ENCODE data around the gene RSPO1. TPM values are rescaled to one million over a fixed set of nuclear protein-coding genes. Genes with fewer than 3 reads are reported as not detected.

The RSPO1 gene
- total and polyA plus RNA-seq, 2 of the 4 experiments (the other 2 are of a cell fraction), result not detected

DNA sequence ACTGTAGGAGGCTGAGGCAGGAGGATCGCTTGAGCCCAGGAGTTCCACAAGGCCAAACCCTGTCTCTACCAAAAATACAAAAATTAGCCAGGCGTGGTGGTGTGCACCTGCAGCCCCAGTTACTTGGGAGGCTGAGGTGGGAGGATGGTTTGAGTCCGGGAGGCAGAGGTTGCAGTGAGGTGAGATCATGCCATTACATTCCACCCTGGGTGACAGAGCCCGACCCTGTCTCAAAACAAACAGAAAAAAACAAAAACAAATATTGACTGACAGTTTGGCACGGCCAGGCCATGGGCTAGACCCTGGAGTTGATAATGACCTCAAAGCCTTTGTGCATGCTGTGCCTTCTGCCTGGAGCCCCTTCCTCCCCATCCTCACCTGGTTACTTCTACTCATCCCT is 19.2 kb upstream of the RSPO1 start:
- ChIA-PET CTCF (no interaction called here), POLR2A (ENCODE audit: unreplicated experiment) (no interaction called here)
- no peak overlapping the region for H3K4me2 ChIP-seq (ENCODE audit: low read depth, low read length)
- no peak overlapping the region for H2BK20ac ChIP-seq (ENCODE audit: low read depth, low read length)
- TF ChIP-seq NFE2L2 (IDR thresholded peaks at IDR 0.05; ENCODE audit: low read depth, low read length), result no peak
- TF ChIP-seq, protein P1, sequence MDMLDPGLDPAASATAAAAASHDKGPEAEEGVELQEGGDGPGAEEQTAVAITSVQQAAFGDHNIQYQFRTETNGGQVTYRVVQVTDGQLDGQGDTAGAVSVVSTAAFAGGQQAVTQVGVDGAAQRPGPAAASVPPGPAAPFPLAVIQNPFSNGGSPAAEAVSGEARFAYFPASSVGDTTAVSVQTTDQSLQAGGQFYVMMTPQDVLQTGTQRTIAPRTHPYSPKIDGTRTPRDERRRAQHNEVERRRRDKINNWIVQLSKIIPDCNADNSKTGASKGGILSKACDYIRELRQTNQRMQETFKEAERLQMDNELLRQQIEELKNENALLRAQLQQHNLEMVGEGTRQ (IDR thresholded peaks at IDR 0.05; ENCODE audit: low read depth, low read length), result no peak
- no peak for TF ChIP-seq SMC3 (IDR thresholded peaks at IDR 0.05; ENCODE audit: low read depth, low read length)
- no peak for TF ChIP-seq FOS (IDR thresholded peaks at IDR 0.05; ENCODE audit: low read depth, low read length)
- no peak for TF ChIP-seq CEBPB (IDR thresholded peaks at IDR 0.05; ENCODE audit: low read depth, low read length)
- TF ChIP-seq MAZ (IDR thresholded peaks at IDR 0.05; ENCODE audit: borderline replicate concordance, low read depth, low read length), result no peak
- no peak for TF ChIP-seq RFX5 (IDR thresholded peaks at IDR 0.05; ENCODE audit: low read depth, low read length)
- no peak for TF ChIP-seq RCOR1 (IDR thresholded peaks at IDR 0.05; ENCODE audit: insufficient replicate concordance, low read length)
- TF ChIP-seq BHLHE40 (IDR thresholded peaks at IDR 0.05; ENCODE audit: low read depth, low read length), result no peak
- TF ChIP-seq POLR2A (IDR thresholded peaks at IDR 0.05; ENCODE audit: low read depth, low read length), result no peak
- no peak for TF ChIP-seq MAFK (IDR thresholded peaks at IDR 0.05; ENCODE audit: low read depth, low read length)
- TF ChIP-seq MXI1 (IDR thresholded peaks at IDR 0.05; ENCODE audit: borderline replicate concordance, low read depth, low read length), result no peak
- TF ChIP-seq, protein P2, sequence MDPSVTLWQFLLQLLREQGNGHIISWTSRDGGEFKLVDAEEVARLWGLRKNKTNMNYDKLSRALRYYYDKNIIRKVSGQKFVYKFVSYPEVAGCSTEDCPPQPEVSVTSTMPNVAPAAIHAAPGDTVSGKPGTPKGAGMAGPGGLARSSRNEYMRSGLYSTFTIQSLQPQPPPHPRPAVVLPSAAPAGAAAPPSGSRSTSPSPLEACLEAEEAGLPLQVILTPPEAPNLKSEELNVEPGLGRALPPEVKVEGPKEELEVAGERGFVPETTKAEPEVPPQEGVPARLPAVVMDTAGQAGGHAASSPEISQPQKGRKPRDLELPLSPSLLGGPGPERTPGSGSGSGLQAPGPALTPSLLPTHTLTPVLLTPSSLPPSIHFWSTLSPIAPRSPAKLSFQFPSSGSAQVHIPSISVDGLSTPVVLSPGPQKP (IDR thresholded peaks at IDR 0.05; ENCODE audit: borderline replicate concordance, low read depth, low read length), result no peak
- TF ChIP-seq, protein P3, sequence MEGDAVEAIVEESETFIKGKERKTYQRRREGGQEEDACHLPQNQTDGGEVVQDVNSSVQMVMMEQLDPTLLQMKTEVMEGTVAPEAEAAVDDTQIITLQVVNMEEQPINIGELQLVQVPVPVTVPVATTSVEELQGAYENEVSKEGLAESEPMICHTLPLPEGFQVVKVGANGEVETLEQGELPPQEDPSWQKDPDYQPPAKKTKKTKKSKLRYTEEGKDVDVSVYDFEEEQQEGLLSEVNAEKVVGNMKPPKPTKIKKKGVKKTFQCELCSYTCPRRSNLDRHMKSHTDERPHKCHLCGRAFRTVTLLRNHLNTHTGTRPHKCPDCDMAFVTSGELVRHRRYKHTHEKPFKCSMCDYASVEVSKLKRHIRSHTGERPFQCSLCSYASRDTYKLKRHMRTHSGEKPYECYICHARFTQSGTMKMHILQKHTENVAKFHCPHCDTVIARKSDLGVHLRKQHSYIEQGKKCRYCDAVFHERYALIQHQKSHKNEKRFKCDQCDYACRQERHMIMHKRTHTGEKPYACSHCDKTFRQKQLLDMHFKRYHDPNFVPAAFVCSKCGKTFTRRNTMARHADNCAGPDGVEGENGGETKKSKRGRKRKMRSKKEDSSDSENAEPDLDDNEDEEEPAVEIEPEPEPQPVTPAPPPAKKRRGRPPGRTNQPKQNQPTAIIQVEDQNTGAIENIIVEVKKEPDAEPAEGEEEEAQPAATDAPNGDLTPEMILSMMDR (conservative IDR thresholded peaks at IDR 0.05; ENCODE audit: low read depth, low read length), result no peak
- H2BK120ac ChIP-seq (ENCODE audit: low read depth, low read length), result no peak overlapping the region
- H3K79me1 ChIP-seq (ENCODE audit: low read depth in 1 of 2, low read length in 2 of 2), result no peaks in the 10 kb centered on the region
- no peak overlapping the region for H2BK15ac ChIP-seq (ENCODE audit: low read depth, low read length)
- H2AK9ac ChIP-seq (replicated peaks; ENCODE audit: low read depth, low read length, poor library complexity), result no peak overlapping the region
- no peak overlapping the region for H4K5ac ChIP-seq (ENCODE audit: low read depth, low read length)
- no peaks in the 10 kb centered on the region for H3K9me1 ChIP-seq (ENCODE audit: insufficient read depth, low read length)
- WGBS, 2 experiments (ENCODE audit: extremely low coverage in 2 of 2, insufficient read length in 1 of 2), result no CpG with 5 or more reads among the region's 5 CpGs
- H3K14ac ChIP-seq (replicated peaks; ENCODE audit: low read depth, low read length), result no peak overlapping the region
- no peaks in the 10 kb centered on the region for H4K20me1 ChIP-seq (ENCODE audit: insufficient read depth, low read length)
- no peak overlapping the region for H3K18ac ChIP-seq (ENCODE audit: low read depth, low read length)
- peaks cover 21% of the 10 kb centered on the region; the same call in 1 of the 2 replicates for H3K27me3 ChIP-seq (ENCODE audit: control insufficient read depth, insufficient read depth, low read length)
- dilution Hi-C loops (cut with HindIII; ENCODE audit: low sequenced_read_pairs, unreplicated experiment), result no loop called here
- DNase-seq, result no peak
- H2AK5ac ChIP-seq (ENCODE audit: low read depth, low read length), result no peak overlapping the region
- H3K56ac ChIP-seq (ENCODE audit: extremely low read depth, insufficient read depth, low read length), result no peak overlapping the region
- no peaks in the 10 kb centered on the region for H3K4me1 ChIP-seq (ENCODE audit: control insufficient read depth, insufficient read depth, low read length)
- in situ Hi-C loops (cut with MboI; ENCODE audit: low sequenced_read_pairs), result no loop called here
- no peak overlapping the region for H3K9ac ChIP-seq (ENCODE audit: low read depth, low read length)
- H3K27ac ChIP-seq (ENCODE audit: insufficient read depth, low read length), result no peak overlapping the region
- H2AFZ ChIP-seq (replicated peaks; ENCODE audit: low read length, poor library complexity), result no peak overlapping the region
- H3K9me3 ChIP-seq (ENCODE audit: control insufficient read depth, insufficient read depth, low read length), result no peaks in the 10 kb centered on the region
- ATAC-seq (ENCODE audit: low read depth), result no peak
- no peak overlapping the region for H4K8ac ChIP-seq (ENCODE audit: low read depth in 2 of 2, low read length in 2 of 2)
- no TSS peak for BruUV-seq (replicated peaks)
- H3K36me3 ChIP-seq (ENCODE audit: control insufficient read depth, insufficient read depth, low read length), result no peaks in the 10 kb centered on the region
- H3K23ac ChIP-seq (ENCODE audit: low read depth, low read length), result no peak overlapping the region
- intact Hi-C loops (cut with micrococcal nuclease), result no loop called here
- H3K4me3 ChIP-seq (ENCODE audit: insufficient read depth, low read depth, low read length), result no peak overlapping the region
- H3K4ac ChIP-seq (ENCODE audit: low read depth, low read length), result no peak overlapping the region
- no peak overlapping the region for H4K91ac ChIP-seq (ENCODE audit: insufficient read depth, low read depth, low read length)
- no peak overlapping the region for H2BK5ac ChIP-seq (ENCODE audit: low read depth, low read length, poor library complexity, severe bottlenecking)

Measured in IMR-90 (cell line).